Mesodermal cell (in vitro differentiated cells): ENCODE data around the gene KIRREL3.
"Not testable (repeated sequence)": the region's sequence is repeated elsewhere in the genome, so short reads cannot be mapped to it uniquely, and the experiment has no call there.

Experiments
- H3K27ac ChIP-seq: 2 replicates; pipeline ENCODE4 v1.7.0; 2013; ENCODE audit warnings: mild to moderate bottlenecking, low read depth, low read length, moderate library complexity; ENCODE audit not compliant: severe bottlenecking
- H3K36me3 ChIP-seq: 2 replicates; pipeline ENCODE4 v1.7.1; 2013; ENCODE audit warnings: mild to moderate bottlenecking, low read length, moderate library complexity; ENCODE audit not compliant: control insufficient read depth, insufficient read depth
- H3K4me1 ChIP-seq: one replicate; pipeline ENCODE4 v1.7.1; 2013; ENCODE audit warnings: mild to moderate bottlenecking, low read length; ENCODE audit not compliant: insufficient read depth, control insufficient read depth, poor library complexity, severe bottlenecking
- H3K4me3 ChIP-seq: 2 replicates; pipeline ENCODE4 v1.7.0; 2013; ENCODE audit warnings: low read length, control low read depth, mild to moderate bottlenecking; ENCODE audit not compliant: insufficient read depth, poor library complexity, severe bottlenecking; ENCODE audit errors: extremely low read depth
- H3K9me3 ChIP-seq: 2 replicates; pipeline ENCODE4 v1.7.1; 2013; ENCODE audit warnings: mild to moderate bottlenecking, low read length, moderate library complexity; ENCODE audit not compliant: control insufficient read depth
- WGBS, 2 experiments: methylation state at CpG; one replicate each; pipeline ENCODE4 v1.1.5; 2013; ENCODE audit warnings: missing lambda C conversion rate in 2 of 2; ENCODE audit not compliant: insufficient coverage in 2 of 2; 5-methylcytosine and 5-hydroxymethylcytosine counted together

Gene KIRREL3

GRCh38 chr11:126391970-126392632 lies 608.5 kb downstream of the KIRREL3 start:
- WGBS, 2 experiments = 94 to 98% methylated on average over 6 to 7 of the region's 8 CpGs

GRCh38 chr11:126391286-126391954 lies 609.1 kb downstream of the KIRREL3 start:
- Histone ChIP-seq H3K4me3 (no peak overlapping the region), H3K4me1 (peaks cover 6% of the 10 kb centered on the region), H3K36me3 (no peaks in the 10 kb centered on the region), H3K9me3 (no peaks in the 10 kb centered on the region), H3K27ac (no peak overlapping the region)
- 73 to 94% methylated on average over 2 to 3 of the region's 7 CpGs for WGBS, 2 experiments

More at GRCh38 chr11:126391970-126392632, 608.5 kb downstream of the KIRREL3 start:
- Histone ChIP-seq H3K4me3 (no peak overlapping the region), H3K4me1 (no peaks in the 10 kb centered on the region), H3K9me3 (no peaks in the 10 kb centered on the region), H3K36me3 (no peaks in the 10 kb centered on the region), H3K27ac (no peak overlapping the region)

GRCh38 chr11:126390272-126390867 lies 610.2 kb downstream of the KIRREL3 start:
- Histone ChIP-seq H3K4me1 (peaks cover 8% of the 10 kb centered on the region), H3K36me3 (no peaks in the 10 kb centered on the region), H3K27ac (no peak overlapping the region), H3K9me3 (no peaks in the 10 kb centered on the region), H3K4me3 (no peak overlapping the region)
- 100% methylated on average over 1 of the region's 5 CpGs; no CpG with 5 or more reads in 1 of the 2 experiments for WGBS, 2 experiments

GRCh38 chr11:126387857-126388256 lies 612.7 kb downstream of the KIRREL3 start:
- Histone ChIP-seq H3K9me3 (no peaks in the 10 kb centered on the region), H3K27ac (no peak overlapping the region), H3K4me3 (no peak overlapping the region), H3K4me1 (peaks cover 8% of the 10 kb centered on the region), H3K36me3 (no peaks in the 10 kb centered on the region)
- WGBS, 2 experiments = 100% methylated on average over 2 of the region's 5 CpGs; no CpG with 5 or more reads in 1 of the 2 experiments

GRCh38 chr11:126386729-126387071 lies 613.9 kb downstream of the KIRREL3 start:
- 20 to 46% methylated on average over 1 to 3 of the region's 5 CpGs for WGBS, 2 experiments
- H3K27ac ChIP-seq, H3K4me3 ChIP-seq, H3K9me3 ChIP-seq, H3K36me3 ChIP-seq, H3K4me1 ChIP-seq: not testable (repeated sequence)

- Histone ChIP-seq H3K9me3 (no peaks in the 10 kb centered on the region), H3K4me1 (peaks cover 8% of the 10 kb centered on the region), H3K4me3 (no peak overlapping the region), H3K36me3 (no peaks in the 10 kb centered on the region), H3K27ac (no peak overlapping the region)
- WGBS, 2 experiments = 87 to 96% methylated on average over 5 to 6 of the region's 8 CpGs
Measured at GRCh38 chr11:126385991-126386728, 614.4 kb downstream of the KIRREL3 start.

GRCh38 chr11:126384449-126385070 lies 616.0 kb downstream of the KIRREL3 start:
- WGBS, 2 experiments = 92% methylated on average over 4 to 8 of the region's 9 CpGs
- H3K27ac ChIP-seq = no peak overlapping the region
- H3K9me3 ChIP-seq = no peaks in the 10 kb centered on the region
- peaks cover 8% of the 10 kb centered on the region for H3K4me1 ChIP-seq
- no peaks in the 10 kb centered on the region for H3K36me3 ChIP-seq
- no peak overlapping the region for H3K4me3 ChIP-seq

GRCh38 chr11:126383339-126384335 lies 616.9 kb downstream of the KIRREL3 start:
- no peaks in the 10 kb centered on the region for H3K36me3 ChIP-seq
- H3K4me3 ChIP-seq = no peak overlapping the region
- WGBS, 2 experiments = 85% methylated on average over 9 to 14 of the region's 20 CpGs
- H3K4me1 ChIP-seq = peaks cover 8% of the 10 kb centered on the region
- H3K9me3 ChIP-seq = no peaks in the 10 kb centered on the region
- no peak overlapping the region for H3K27ac ChIP-seq

GRCh38 chr11:126382641-126383040 lies 617.9 kb downstream of the KIRREL3 start:
- not testable (repeated sequence) for H3K4me1 ChIP-seq, H3K4me3 ChIP-seq, H3K27ac ChIP-seq, H3K9me3 ChIP-seq, H3K36me3 ChIP-seq
- WGBS, 2 experiments = 90% methylated on average over 3 of the region's 4 CpGs; no CpG with 5 or more reads in 1 of the 2 experiments
